ENCODE measurements around the gene BRINP1. TPM values are rescaled to one million over a fixed set of nuclear protein-coding genes. Genes with fewer than 3 reads are reported as not detected.

Gene BRINP1
- total RNA-seq, 1 donor from 2014 or later: 0.07 TPM

GRCh38 chr9:119268985-119269384 lies 100.2 kb downstream of the BRINP1 start:
- Mint-ChIP-seq H3K27ac (ENCODE audit: unreplicated experiment) (no peak overlapping the region), H3K27me3 (ENCODE audit: low read depth) (no peaks in the 10 kb centered on the region), H3K36me3 (ENCODE audit: low read depth) (no peaks in the 10 kb centered on the region), H3K9me3 (ENCODE audit: low read depth) (peaks cover 6% of the 10 kb centered on the region), H3K4me3 (ENCODE audit: unreplicated experiment) (no peak overlapping the region), H3K4me1 (ENCODE audit: low read depth) (no peaks in the 10 kb centered on the region)
- TF ChIP-seq, protein P1, sequence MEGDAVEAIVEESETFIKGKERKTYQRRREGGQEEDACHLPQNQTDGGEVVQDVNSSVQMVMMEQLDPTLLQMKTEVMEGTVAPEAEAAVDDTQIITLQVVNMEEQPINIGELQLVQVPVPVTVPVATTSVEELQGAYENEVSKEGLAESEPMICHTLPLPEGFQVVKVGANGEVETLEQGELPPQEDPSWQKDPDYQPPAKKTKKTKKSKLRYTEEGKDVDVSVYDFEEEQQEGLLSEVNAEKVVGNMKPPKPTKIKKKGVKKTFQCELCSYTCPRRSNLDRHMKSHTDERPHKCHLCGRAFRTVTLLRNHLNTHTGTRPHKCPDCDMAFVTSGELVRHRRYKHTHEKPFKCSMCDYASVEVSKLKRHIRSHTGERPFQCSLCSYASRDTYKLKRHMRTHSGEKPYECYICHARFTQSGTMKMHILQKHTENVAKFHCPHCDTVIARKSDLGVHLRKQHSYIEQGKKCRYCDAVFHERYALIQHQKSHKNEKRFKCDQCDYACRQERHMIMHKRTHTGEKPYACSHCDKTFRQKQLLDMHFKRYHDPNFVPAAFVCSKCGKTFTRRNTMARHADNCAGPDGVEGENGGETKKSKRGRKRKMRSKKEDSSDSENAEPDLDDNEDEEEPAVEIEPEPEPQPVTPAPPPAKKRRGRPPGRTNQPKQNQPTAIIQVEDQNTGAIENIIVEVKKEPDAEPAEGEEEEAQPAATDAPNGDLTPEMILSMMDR (IDR thresholded peaks at IDR 0.05): no peak
- DNase-seq (ENCODE audit: low spot score): no peak

GRCh38 chr9:119264165-119264564 lies 105.1 kb downstream of the BRINP1 start:
- Mint-ChIP-seq H3K4me1 (ENCODE audit: low read depth) (no peaks in the 10 kb centered on the region), H3K27me3 (ENCODE audit: low read depth) (no peaks in the 10 kb centered on the region), H3K36me3 (ENCODE audit: low read depth) (no peaks in the 10 kb centered on the region)

GRCh38 chr9:119257592-119257991 lies 111.6 kb downstream of the BRINP1 start:
- Mint-ChIP-seq H3K4me1 (ENCODE audit: low read depth) (no peaks in the 10 kb centered on the region), H3K27me3 (ENCODE audit: low read depth) (no peaks in the 10 kb centered on the region), H3K27ac (ENCODE audit: unreplicated experiment) (no peak overlapping the region), H3K36me3 (ENCODE audit: low read depth) (no peaks in the 10 kb centered on the region), H3K9me3 (ENCODE audit: low read depth) (peaks cover 4% of the 10 kb centered on the region), H3K4me3 (ENCODE audit: unreplicated experiment) (no peak overlapping the region)
- no peak for DNase-seq (ENCODE audit: low spot score)
- TF ChIP-seq, protein P1 (IDR thresholded peaks at IDR 0.05): no peak

More at GRCh38 chr9:119264165-119264564, 105.1 kb downstream of the BRINP1 start:
- no peak for DNase-seq (ENCODE audit: low spot score)
- H3K4me3 Mint-ChIP-seq (ENCODE audit: unreplicated experiment): no peak overlapping the region
- TF ChIP-seq, protein P1 (IDR thresholded peaks at IDR 0.05): no peak
- H3K9me3 Mint-ChIP-seq (ENCODE audit: low read depth): peaks cover 8% of the 10 kb centered on the region
- no peak overlapping the region for H3K27ac Mint-ChIP-seq (ENCODE audit: unreplicated experiment)

GRCh38 chr9:119255116-119255515 lies 114.1 kb downstream of the BRINP1 start:
- H3K4me3 Mint-ChIP-seq (ENCODE audit: unreplicated experiment): no peak overlapping the region
- no peak for DNase-seq (ENCODE audit: low spot score)
- H3K27ac Mint-ChIP-seq (ENCODE audit: unreplicated experiment): no peak overlapping the region
- H3K36me3 Mint-ChIP-seq (ENCODE audit: low read depth): no peaks in the 10 kb centered on the region
- TF ChIP-seq, protein P1 (IDR thresholded peaks at IDR 0.05): no peak
- no peaks in the 10 kb centered on the region for H3K4me1 Mint-ChIP-seq (ENCODE audit: low read depth)
- H3K9me3 Mint-ChIP-seq (ENCODE audit: low read depth): peaks cover 4% of the 10 kb centered on the region
- H3K27me3 Mint-ChIP-seq (ENCODE audit: low read depth): no peaks in the 10 kb centered on the region

GRCh38 chr9:119252671-119253299 lies 116.5 kb downstream of the BRINP1 start:
- H3K27ac Mint-ChIP-seq (ENCODE audit: unreplicated experiment): no peak overlapping the region
- H3K4me3 Mint-ChIP-seq (ENCODE audit: unreplicated experiment): no peak overlapping the region
- H3K36me3 Mint-ChIP-seq (ENCODE audit: low read depth): no peaks in the 10 kb centered on the region
- H3K27me3 Mint-ChIP-seq (ENCODE audit: low read depth): no peaks in the 10 kb centered on the region
- DNase-seq (ENCODE audit: low spot score): no peak
- H3K4me1 Mint-ChIP-seq (ENCODE audit: low read depth): no peaks in the 10 kb centered on the region
- peaks cover 15% of the 10 kb centered on the region for H3K9me3 Mint-ChIP-seq (ENCODE audit: low read depth)
- TF ChIP-seq, protein P1 (IDR thresholded peaks at IDR 0.05): no peak
